Immature natural killer cell (primary cell): ENCODE data around the gene EID3. TPM values are rescaled to one million over a fixed set of nuclear protein-coding genes. Genes with fewer than 3 reads are reported as not detected.

Experiments used
- DNase-seq, 3 donors: peaks; one replicate each; pipeline ENCODE4 v3.0.0; 2022; ENCODE audit warnings: mixed read lengths in 1 of 3
- H3K27ac Mint-ChIP-seq, 6 donors: one replicate each; pipeline ENCODE4 v1.8.0; 2020; ENCODE audit warnings: mixed read lengths in 6 of 6, mild to moderate bottlenecking in 5 of 6, inconsistent platforms in 4 of 6, moderate library complexity in 3 of 6
- H3K27me3 Mint-ChIP-seq, 3 donors: one replicate each; pipeline ENCODE4 v1.8.0; 2020 to 2021; ENCODE audit warnings: low read depth in 3 of 3, mild to moderate bottlenecking in 3 of 3, mixed read lengths in 3 of 3, moderate library complexity in 3 of 3, inconsistent platforms in 1 of 3
- H3K36me3 Mint-ChIP-seq, 3 donors: one replicate each; pipeline ENCODE4 v1.8.0; 2020; ENCODE audit warnings: mixed read lengths in 3 of 3, inconsistent platforms in 2 of 3, mild to moderate bottlenecking in 2 of 3
- H3K4me1 Mint-ChIP-seq, 2 donors: one replicate each; pipeline ENCODE4 v1.8.0; 2020; ENCODE audit warnings: inconsistent platforms in 2 of 2, mild to moderate bottlenecking in 2 of 2, mixed read lengths in 2 of 2, moderate library complexity in 1 of 2
- H3K4me3 Mint-ChIP-seq, 5 donors: one replicate each; pipeline ENCODE4 v1.8.0; 2020; ENCODE audit warnings: mild to moderate bottlenecking in 5 of 5, mixed read lengths in 5 of 5, inconsistent platforms in 3 of 5, moderate library complexity in 3 of 5
- H3K9me3 Mint-ChIP-seq, 6 donors: one replicate each; pipeline ENCODE4 v1.8.0; 2020; ENCODE audit warnings: mild to moderate bottlenecking in 6 of 6, mixed read lengths in 6 of 6, inconsistent platforms in 4 of 6, moderate library complexity in 3 of 6
- polyA plus RNA-seq, 3 donors: library from polyadenylated mRNA; unstranded; fragments of 300-500 nt; fragmentation: Illumina TruSeq; gene quantifications; one replicate each; pipeline ENCODE4 v1.2.3, GENCODE V29; 2021

EID3 gene
- polyA plus RNA-seq, 3 donors from 2014 or later, result 5.4 to 15.7 (median 9.5) TPM

- Mint-ChIP-seq H3K27me3 (no peaks in the 10 kb centered on the region), H3K9me3 (no peaks in the 10 kb centered on the region), H3K4me1 (peaks cover 24 to 54% of the 10 kb centered on the region in 2 donors), H3K4me3 (no peak overlapping the region), H3K36me3 (peaks cover 4 to 16% (median 14%) of the 10 kb centered on the region in 3 donors), H3K27ac (peak overlapping the region in 1 of 6 donors; percentile 19)
- no peak for DNase-seq
These were observed 8.4 kb upstream of the EID3 start for GRCh38 chr12:104294927-104295668.

DNA sequence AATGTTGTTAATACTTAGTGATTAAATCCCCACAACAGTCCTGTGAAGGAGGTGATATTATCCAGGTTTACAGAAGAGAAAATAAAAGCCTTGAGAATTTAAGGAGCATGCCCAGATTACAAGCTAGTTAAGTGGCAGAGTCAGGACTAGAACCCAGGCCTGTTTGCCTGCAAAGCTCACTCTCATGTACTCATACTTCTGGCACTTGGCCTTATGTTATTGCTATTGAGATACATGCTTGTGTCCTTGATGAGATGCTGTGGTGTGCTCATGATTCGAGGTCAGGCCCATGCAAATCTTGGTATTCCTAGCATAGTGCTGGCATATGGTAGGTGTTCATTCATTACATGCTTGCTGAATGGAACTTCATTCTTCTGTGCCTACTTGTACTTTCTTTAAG, 7.6 kb upstream of the EID3 start:
- no peak for DNase-seq
- Mint-ChIP-seq H3K27me3 (no peaks in the 10 kb centered on the region), H3K4me3 (no peak overlapping the region), H3K27ac (no peak overlapping the region), H3K9me3 (no peaks in the 10 kb centered on the region), H3K4me1 (peaks cover 24 to 54% of the 10 kb centered on the region in 2 donors), H3K36me3 (peaks cover 4 to 16% (median 14%) of the 10 kb centered on the region in 3 donors)

DNA sequence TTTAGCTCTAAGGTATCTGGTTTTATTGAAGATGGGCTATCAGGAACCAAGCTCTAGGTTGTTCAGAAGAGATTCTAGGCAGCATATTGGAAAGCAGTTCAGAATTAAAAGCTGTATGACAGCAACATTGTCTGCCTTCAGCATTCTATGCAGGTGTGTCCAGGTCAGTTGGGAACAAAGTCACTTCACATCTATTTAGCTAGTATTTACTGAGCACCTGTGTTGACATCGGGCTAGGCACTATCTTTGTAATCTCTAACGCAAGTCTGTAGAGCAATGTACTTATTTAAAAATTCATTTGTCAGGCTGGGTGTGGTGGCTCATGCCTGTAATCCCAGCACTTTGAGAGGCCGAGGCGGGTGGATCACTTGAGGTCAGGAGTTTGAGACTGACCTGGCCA, 6.8 kb upstream of the EID3 start:
- no peak overlapping the region for H3K4me3 Mint-ChIP-seq
- DNase-seq, result no peak
- H3K27me3 Mint-ChIP-seq, result no peaks in the 10 kb centered on the region
- H3K36me3 Mint-ChIP-seq, result peaks cover 4 to 16% (median 14%) of the 10 kb centered on the region in 3 donors
- peaks cover 24 to 55% of the 10 kb centered on the region in 2 donors for H3K4me1 Mint-ChIP-seq
- no peak overlapping the region for H3K27ac Mint-ChIP-seq
- no peaks in the 10 kb centered on the region for H3K9me3 Mint-ChIP-seq

GRCh38 chr12:104297477-104298113, 5.9 kb upstream of the EID3 start:
- Mint-ChIP-seq H3K4me3 (no peak overlapping the region), H3K27me3 (no peaks in the 10 kb centered on the region), H3K27ac (peak overlapping the region in 3 of 6 donors; percentile 6 to 78 (median 48)), H3K9me3 (no peaks in the 10 kb centered on the region), H3K36me3 (peaks cover 4 to 16% (median 9%) of the 10 kb centered on the region in 3 donors), H3K4me1 (peaks cover 19 to 50% of the 10 kb centered on the region in 2 donors)
- DNase-seq, result no peak

- peak overlapping the region in 1 of 6 donors; percentile 60 for H3K27ac Mint-ChIP-seq
- peaks cover 38 to 58% of the 10 kb centered on the region in 2 donors for H3K4me1 Mint-ChIP-seq
- H3K4me3 Mint-ChIP-seq, result no peak overlapping the region
These were observed 3.6 kb upstream of the EID3 start for GRCh38 chr12:104299842-104300481.

GRCh38 chr12:104304261-104305009, 896 bp downstream of the EID3 start:
- H3K27me3 Mint-ChIP-seq, result peaks cover 2 to 3% (median 3%) of the 10 kb centered on the region in 3 donors
- H3K4me1 Mint-ChIP-seq, result peaks cover 36 to 58% of the 10 kb centered on the region in 2 donors
- peak overlapping the region; percentile 92 to 98 (median 96) for H3K27ac Mint-ChIP-seq

More at GRCh38 chr12:104299842-104300481, 3.6 kb upstream of the EID3 start:
- Mint-ChIP-seq H3K36me3 (peaks cover 0 to 6% (median 3%) of the 10 kb centered on the region in 3 donors), H3K9me3 (no peaks in the 10 kb centered on the region), H3K27me3 (peaks cover 2 to 3% (median 3%) of the 10 kb centered on the region in 3 donors)
- DNase-seq, result no peak

GRCh38 chr12:104305349-104305748, 1.8 kb downstream of the EID3 start:
- Mint-ChIP-seq H3K9me3 (no peaks in the 10 kb centered on the region), H3K36me3 (no peaks in the 10 kb centered on the region), H3K4me1 (peaks cover 41 to 58% of the 10 kb centered on the region in 2 donors), H3K27me3 (peaks cover 2 to 3% (median 3%) of the 10 kb centered on the region in 3 donors), H3K27ac (peak overlapping the region in 3 of 6 donors; percentile 12 to 98 (median 74)), H3K4me3 (peak overlapping the region; percentile 25 to 97 (median 96))
- DNase-seq, result no peak

More at GRCh38 chr12:104304261-104305009, 896 bp downstream of the EID3 start:
- peak overlapping the region; percentile 95 to 97 (median 97) for H3K4me3 Mint-ChIP-seq
- H3K36me3 Mint-ChIP-seq, result no peaks in the 10 kb centered on the region
- H3K9me3 Mint-ChIP-seq, result no peaks in the 10 kb centered on the region
- no peak for DNase-seq

GRCh38 chr12:104306376-104306775, 2.8 kb downstream of the EID3 start:
- no peak for DNase-seq
- H3K27me3 Mint-ChIP-seq, result peaks cover 2 to 3% (median 3%) of the 10 kb centered on the region in 3 donors
- peaks cover 41 to 58% of the 10 kb centered on the region in 2 donors for H3K4me1 Mint-ChIP-seq

GRCh38 chr12:104306943-104307654, 3.6 kb downstream of the EID3 start:
- no peak for DNase-seq
- Mint-ChIP-seq H3K27ac (peak overlapping the region in 1 of 6 donors; percentile 32), H3K4me1 (peaks cover 41 to 53% of the 10 kb centered on the region in 2 donors), H3K4me3 (peak overlapping the region in 1 of 5 donors; percentile 14), H3K27me3 (peaks cover 2 to 3% (median 3%) of the 10 kb centered on the region in 3 donors), H3K9me3 (no peaks in the 10 kb centered on the region), H3K36me3 (peaks cover 0 to 8% (median 4%) of the 10 kb centered on the region in 3 donors)

More at GRCh38 chr12:104306376-104306775, 2.8 kb downstream of the EID3 start:
- Mint-ChIP-seq H3K27ac (no peak overlapping the region), H3K36me3 (peaks cover 0 to 5% (median 3%) of the 10 kb centered on the region in 3 donors), H3K4me3 (no peak overlapping the region), H3K9me3 (no peaks in the 10 kb centered on the region)

DNA sequence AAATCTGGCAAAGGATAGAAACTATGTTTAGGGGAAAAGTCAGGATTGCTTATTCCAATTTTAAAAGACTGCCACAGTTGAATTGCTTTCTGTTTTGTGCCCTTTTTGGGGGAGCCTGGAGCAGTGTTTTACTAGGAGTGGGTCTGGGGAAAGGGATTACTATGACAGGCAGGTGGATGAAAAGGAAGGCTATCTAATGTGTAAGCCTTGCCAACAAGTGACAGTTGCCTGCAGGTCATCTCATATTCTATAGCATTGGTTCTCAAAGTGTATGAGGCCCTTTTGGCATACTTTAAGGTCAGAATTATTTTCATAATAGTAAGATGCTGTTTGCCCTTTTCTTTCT, 4.1 kb downstream of the EID3 start:
- Mint-ChIP-seq H3K4me3 (peak overlapping the region in 1 of 5 donors; percentile 14), H3K27ac (peak overlapping the region in 1 of 6 donors; percentile 32), H3K9me3 (no peaks in the 10 kb centered on the region), H3K36me3 (peaks cover 0 to 10% (median 4%) of the 10 kb centered on the region in 3 donors), H3K27me3 (peaks cover 2 to 3% (median 3%) of the 10 kb centered on the region in 3 donors), H3K4me1 (peaks cover 41 to 52% of the 10 kb centered on the region in 2 donors)
- DNase-seq, result no peak

- DNase-seq, result no peak
- Mint-ChIP-seq H3K27ac (peak overlapping the region in 1 of 6 donors; percentile 42), H3K27me3 (peaks cover 0 to under 1% (median 0%) of the 10 kb centered on the region in 3 donors), H3K36me3 (peaks cover 7 to 16% (median 10%) of the 10 kb centered on the region in 3 donors), H3K4me3 (no peak overlapping the region), H3K9me3 (no peaks in the 10 kb centered on the region), H3K4me1 (peaks cover 23 to 33% of the 10 kb centered on the region in 2 donors)
These were observed 6.0 kb downstream of the EID3 start for GRCh38 chr12:104309446-104309993.
